HUES64 (cell line): ENCODE data around the gene IQCE.
"Not testable (repeated sequence)": the region's sequence is repeated elsewhere in the genome, so short reads cannot be mapped to it uniquely, and the experiment has no call there.

ENCODE experiments used
- H3K27ac ChIP-seq: 2 replicates; pipeline ENCODE4 v1.7.0; 2013; ENCODE audit warnings: low read depth, low read length, inconsistent platforms
- H3K27me3 ChIP-seq: 2 replicates; pipeline ENCODE4 v1.6.1; 2013; ENCODE audit warnings: mild to moderate bottlenecking, low read length; ENCODE audit not compliant: insufficient read depth
- H3K36me3 ChIP-seq: 2 replicates; pipeline ENCODE4 v1.6.1; 2013; ENCODE audit warnings: mild to moderate bottlenecking, low read length; ENCODE audit not compliant: insufficient read depth
- H3K4me1 ChIP-seq: 2 replicates; pipeline ENCODE4 v1.6.1; 2013; ENCODE audit warnings: mild to moderate bottlenecking, low read length, moderate library complexity; ENCODE audit not compliant: insufficient read depth
- H3K4me3 ChIP-seq: 2 replicates; pipeline ENCODE4 v1.5.1; 2013; ENCODE audit warnings: mild to moderate bottlenecking, low read length, moderate library complexity
- H3K9ac ChIP-seq: 2 replicates; pipeline ENCODE4 v1.6.1; 2013; ENCODE audit warnings: mild to moderate bottlenecking, low read depth, low read length
- H3K9me3 ChIP-seq: 2 replicates; pipeline ENCODE4 v1.6.1; 2013; ENCODE audit warnings: low read depth, low read length; ENCODE audit not compliant: insufficient read depth
- WGBS: fragments of 150-250, 120-280 bp; methylation state at CpG from one replicate; pipeline ENCODE4 v1.1.7; 2013; ENCODE audit warnings: missing lambda C conversion rate; 5-methylcytosine and 5-hydroxymethylcytosine counted together

IQCE gene

GRCh38 chr7:2589941-2590340, 31.2 kb downstream of the IQCE start:
- not testable (repeated sequence) for H3K4me1 ChIP-seq, H3K9ac ChIP-seq, H3K9me3 ChIP-seq, H3K36me3 ChIP-seq, H3K27ac ChIP-seq, H3K4me3 ChIP-seq, H3K27me3 ChIP-seq
- WGBS, result 96% methylated on average over 15 of the region's 15 CpGs

GRCh38 chr7:2592375-2592865, 33.6 kb downstream of the IQCE start:
- no peak overlapping the region for H3K9ac ChIP-seq
- H3K4me1 ChIP-seq, result no peaks in the 10 kb centered on the region
- peaks cover 7% of the 10 kb centered on the region for H3K36me3 ChIP-seq
- H3K27ac ChIP-seq, result no peak overlapping the region
- 95% methylated on average over 23 of the region's 23 CpGs for WGBS
- H3K4me3 ChIP-seq, result no peak overlapping the region
- no peaks in the 10 kb centered on the region for H3K27me3 ChIP-seq
- no peaks in the 10 kb centered on the region for H3K9me3 ChIP-seq

GRCh38 chr7:2593036-2593727, 34.4 kb downstream of the IQCE start:
- H3K4me1 ChIP-seq, result no peaks in the 10 kb centered on the region
- no peak overlapping the region for H3K4me3 ChIP-seq
- H3K27me3 ChIP-seq, result no peaks in the 10 kb centered on the region
- H3K9me3 ChIP-seq, result no peaks in the 10 kb centered on the region
- no peak overlapping the region for H3K27ac ChIP-seq
- 95% methylated on average over 38 of the region's 38 CpGs for WGBS
- H3K36me3 ChIP-seq, result peaks cover 11% of the 10 kb centered on the region
- H3K9ac ChIP-seq, result no peak overlapping the region

- H3K36me3 ChIP-seq, result peaks cover 15% of the 10 kb centered on the region
- H3K4me3 ChIP-seq, result no peak overlapping the region
- WGBS, result 97% methylated on average over 10 of the region's 10 CpGs
- no peaks in the 10 kb centered on the region for H3K27me3 ChIP-seq
- no peaks in the 10 kb centered on the region for H3K9me3 ChIP-seq
- H3K4me1 ChIP-seq, result no peaks in the 10 kb centered on the region
- H3K27ac ChIP-seq, result no peak overlapping the region
- no peak overlapping the region for H3K9ac ChIP-seq
Observed at GRCh38 chr7:2594599-2594998, 35.8 kb downstream of the IQCE start.

DNA sequence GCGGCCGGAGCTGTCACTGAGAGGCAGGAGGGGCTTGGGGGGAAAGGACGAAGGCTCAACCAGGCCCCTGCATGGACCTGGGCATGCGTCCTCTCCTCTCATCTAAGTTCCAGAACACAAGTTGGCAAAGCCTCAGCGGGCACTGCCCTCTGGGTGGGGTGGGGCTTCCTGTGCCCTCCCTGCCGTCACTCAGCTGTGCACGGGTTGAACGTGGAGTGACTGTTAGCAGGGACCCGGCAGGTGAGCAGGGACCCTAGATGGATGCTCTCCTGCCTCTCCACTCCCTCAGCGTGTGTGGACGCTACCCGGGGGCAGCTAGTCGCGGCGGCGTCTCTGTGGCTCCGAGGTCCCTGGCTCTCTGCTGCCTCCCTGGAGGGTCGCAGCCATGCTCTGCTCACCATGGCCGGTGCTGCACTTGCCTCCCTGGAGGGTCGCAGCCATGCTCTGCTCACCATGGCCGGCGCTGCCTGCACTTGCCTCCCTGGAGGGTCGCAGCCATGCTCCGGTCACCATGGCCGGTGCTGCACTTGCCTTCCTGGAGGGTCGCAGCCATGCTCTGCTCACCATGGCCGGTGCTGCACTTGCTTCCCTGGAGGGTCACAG, 36.6 kb downstream of the IQCE start:
- no peak overlapping the region for H3K4me3 ChIP-seq
- 95% methylated on average over 27 of the region's 27 CpGs for WGBS
- H3K9me3 ChIP-seq, result no peaks in the 10 kb centered on the region
- no peaks in the 10 kb centered on the region for H3K4me1 ChIP-seq
- no peak overlapping the region for H3K27ac ChIP-seq
- H3K36me3 ChIP-seq, result peaks cover 15% of the 10 kb centered on the region
- no peaks in the 10 kb centered on the region for H3K27me3 ChIP-seq
- no peak overlapping the region for H3K9ac ChIP-seq

DNA sequence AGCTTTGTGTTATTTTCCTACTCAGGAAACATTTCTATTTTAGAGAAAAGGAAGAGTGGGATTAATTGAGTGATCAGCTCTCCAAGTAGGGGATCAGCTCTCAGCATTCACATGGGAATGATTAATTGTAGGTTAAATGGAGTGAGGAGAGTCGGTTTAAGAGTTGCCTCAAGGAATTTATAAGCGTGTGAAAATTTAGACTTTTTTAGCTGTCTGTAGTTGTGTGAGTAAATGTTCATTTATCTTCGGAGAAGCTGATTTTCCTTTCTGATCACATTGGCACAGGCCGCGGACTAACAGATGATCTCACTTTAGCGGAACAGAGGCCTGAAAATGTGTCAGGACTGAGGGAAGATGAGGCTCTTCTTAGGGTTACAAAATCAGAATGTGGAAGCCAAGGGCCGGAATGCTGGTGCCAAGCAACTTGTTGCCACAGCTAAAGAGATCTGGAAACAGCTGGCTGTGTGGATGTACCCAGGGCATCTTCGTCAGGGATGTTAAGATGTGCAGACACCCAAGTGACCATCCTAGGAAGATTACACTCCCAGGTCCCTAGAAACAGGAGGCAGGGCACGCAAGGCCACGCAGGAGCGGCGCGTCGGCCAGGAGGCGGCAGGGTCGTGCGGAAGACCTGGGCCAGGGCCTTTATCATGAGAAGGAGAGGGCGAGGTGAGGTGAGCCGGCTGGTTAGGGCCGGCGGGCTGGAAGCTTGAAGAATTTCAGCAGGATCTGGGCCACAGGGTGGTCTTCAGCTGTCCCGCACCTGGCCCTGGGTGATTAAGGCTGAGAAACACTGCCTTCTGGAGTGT, 37.9 kb downstream of the IQCE start:
- Histone ChIP-seq H3K27me3 (no peaks in the 10 kb centered on the region), H3K4me1 (no peaks in the 10 kb centered on the region), H3K36me3 (peaks cover 15% of the 10 kb centered on the region), H3K9ac (no peak overlapping the region), H3K27ac (no peak overlapping the region), H3K9me3 (no peaks in the 10 kb centered on the region), H3K4me3 (no peak overlapping the region)
- whole genome bisulfite sequencing, result 95% methylated on average over 22 of the region's 22 CpGs

DNA sequence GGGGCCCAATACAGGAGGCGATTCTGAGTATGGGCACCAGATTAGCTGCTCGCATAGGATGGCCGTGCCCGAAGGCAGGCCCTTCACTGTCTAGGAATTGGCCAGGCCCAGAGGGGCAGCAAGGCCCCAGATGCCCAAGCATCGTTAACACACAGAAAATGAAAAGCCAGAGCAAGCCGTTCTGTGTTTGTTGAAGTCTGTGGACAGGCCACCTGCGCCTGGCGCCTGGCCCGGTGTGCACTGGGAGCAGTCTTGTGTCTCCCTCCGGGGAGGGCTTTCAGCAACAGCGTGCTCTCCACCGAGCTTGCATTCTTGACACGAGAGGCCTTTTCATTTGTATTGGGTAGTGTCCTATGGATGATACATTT, 38.5 kb downstream of the IQCE start:
- Histone ChIP-seq H3K9ac (no peak overlapping the region), H3K4me3 (no peak overlapping the region), H3K27me3 (no peaks in the 10 kb centered on the region), H3K27ac (no peak overlapping the region), H3K9me3 (no peaks in the 10 kb centered on the region), H3K36me3 (peaks cover 14% of the 10 kb centered on the region), H3K4me1 (no peaks in the 10 kb centered on the region)
- WGBS, result 90% methylated on average over 13 of the region's 13 CpGs

- Histone ChIP-seq H3K27ac (no peak overlapping the region), H3K4me3 (no peak overlapping the region), H3K27me3 (no peaks in the 10 kb centered on the region), H3K9me3 (no peaks in the 10 kb centered on the region), H3K9ac (no peak overlapping the region), H3K36me3 (peaks cover 8% of the 10 kb centered on the region; the same call in 1 of the 2 replicates), H3K4me1 (no peaks in the 10 kb centered on the region)
- WGBS, result 95% methylated on average over 29 of the region's 29 CpGs
Observed at GRCh38 chr7:2598154-2598823, 39.5 kb downstream of the IQCE start.

DNA sequence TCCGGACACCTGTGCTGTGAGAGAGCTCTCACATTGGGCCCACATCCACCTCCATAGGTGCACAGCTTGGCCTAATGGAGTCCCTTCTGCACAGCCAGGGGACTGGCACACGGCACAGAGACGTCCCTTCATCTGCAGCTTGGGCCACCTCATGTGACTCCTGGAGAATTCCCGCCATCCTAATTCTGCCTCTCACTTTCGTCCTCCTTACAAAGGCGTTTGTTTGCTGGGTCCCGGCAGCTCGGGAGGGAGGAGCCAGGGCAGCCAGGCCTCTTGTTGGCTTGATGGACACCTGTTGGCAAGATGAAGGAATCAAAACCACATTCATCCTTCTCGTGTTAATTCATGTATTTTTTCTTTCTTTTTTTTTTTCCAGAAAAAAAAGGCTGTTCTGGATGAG, 42.3 kb downstream of the IQCE start:
- no peaks in the 10 kb centered on the region for H3K9me3 ChIP-seq

GRCh38 chr7:2601907-2602306, 43.1 kb downstream of the IQCE start:
- no peak overlapping the region for H3K4me3 ChIP-seq
- no peaks in the 10 kb centered on the region for H3K9me3 ChIP-seq
- 96% methylated on average over 11 of the region's 11 CpGs for WGBS
- no peak overlapping the region for H3K27ac ChIP-seq
- H3K4me1 ChIP-seq, result no peaks in the 10 kb centered on the region
- no peaks in the 10 kb centered on the region for H3K27me3 ChIP-seq
- peaks cover 8% of the 10 kb centered on the region; the same call in 1 of the 2 replicates for H3K36me3 ChIP-seq
- no peak overlapping the region for H3K9ac ChIP-seq

More for the DNA sequence above, 42.3 kb downstream of the IQCE start:
- peaks cover 8% of the 10 kb centered on the region; the same call in 1 of the 2 replicates for H3K36me3 ChIP-seq
- H3K9ac ChIP-seq, result no peak overlapping the region
- 74% methylated on average over 8 of the region's 9 CpGs for WGBS
- no peaks in the 10 kb centered on the region for H3K27me3 ChIP-seq
- no peaks in the 10 kb centered on the region for H3K4me1 ChIP-seq
- no peak overlapping the region for H3K4me3 ChIP-seq
- H3K27ac ChIP-seq, result no peak overlapping the region
